ENCODE measurements around the gene FIP1L1. TPM values are rescaled to one million over a fixed set of nuclear protein-coding genes. Genes with fewer than 3 reads are reported as not detected.

Gene FIP1L1
- total RNA-seq, 2 donors from 2014 or later = 32.7 to 32.8 TPM

GRCh38 chr4:53365121-53365485 lies 12.3 kb upstream of the FIP1L1 start:
- Histone ChIP-seq H3K4me1 (peaks cover 0 to 29% of the 10 kb centered on the region in 2 donors), H3K9me3 (no peaks in the 10 kb centered on the region), H3K36me3 (no peaks in the 10 kb centered on the region), H3K27ac (peak overlapping the region in 1 of 2 donors; percentile 39), H3K27me3 (no peaks in the 10 kb centered on the region), H3K4me3 (peak overlapping the region; percentile 73 to 96)
- no peak for DNase-seq (ENCODE audit: low spot score)
- TF ChIP-seq CTCF (IDR thresholded peaks at IDR 0.05) = no peak

- TF ChIP-seq CTCF (IDR thresholded peaks at IDR 0.05) = no peak
- Histone ChIP-seq H3K27me3 (no peaks in the 10 kb centered on the region), H3K27ac (peak within 1 kb of the TSS; percentile 38 to 62), H3K4me1 (peaks cover 0 to 29% of the 10 kb centered on the region in 2 donors), H3K4me3 (peak within 1 kb of the TSS; percentile 73 to 96), H3K9me3 (no peaks in the 10 kb centered on the region), H3K36me3 (no peaks in the 10 kb centered on the region)
- DNase-seq (ENCODE audit: low spot score) = peak; percentile 99
These were observed 11.7 kb upstream of the FIP1L1 start, which contains the start of gene SCFD2 for GRCh38 chr4:53365486-53366300. Gene SCFD2 (minus strand): TSS chr4:53366061.

GRCh38 chr4:53366301-53366716 lies 11.1 kb upstream of the FIP1L1 start:
- Histone ChIP-seq H3K9me3 (no peaks in the 10 kb centered on the region), H3K27ac (peak overlapping the region; percentile 38 to 62), H3K36me3 (no peaks in the 10 kb centered on the region), H3K4me3 (peak overlapping the region; percentile 73 to 96), H3K27me3 (no peaks in the 10 kb centered on the region), H3K4me1 (peaks cover 0 to 29% of the 10 kb centered on the region in 2 donors)
- DNase-seq (ENCODE audit: low spot score) = no peak
- no peak for TF ChIP-seq CTCF (IDR thresholded peaks at IDR 0.05)

- H3K4me3 ChIP-seq = no peak overlapping the region
These were observed 9.7 kb upstream of the FIP1L1 start for GRCh38 chr4:53367721-53368120.

GRCh38 chr4:53371049-53371448 lies 6.4 kb upstream of the FIP1L1 start:
- H3K27ac ChIP-seq = no peak overlapping the region
- TF ChIP-seq CTCF (IDR thresholded peaks at IDR 0.05) = no peak
- DNase-seq (ENCODE audit: low spot score) = no peak
- H3K9me3 ChIP-seq = no peaks in the 10 kb centered on the region
- H3K4me1 ChIP-seq = peaks cover 0 to 4% of the 10 kb centered on the region in 2 donors
- no peak overlapping the region for H3K4me3 ChIP-seq
- H3K36me3 ChIP-seq = no peaks in the 10 kb centered on the region
- no peaks in the 10 kb centered on the region for H3K27me3 ChIP-seq

More at GRCh38 chr4:53367721-53368120, 9.7 kb upstream of the FIP1L1 start:
- DNase-seq (ENCODE audit: low spot score) = no peak
- Histone ChIP-seq H3K36me3 (no peaks in the 10 kb centered on the region), H3K27ac (no peak overlapping the region), H3K27me3 (no peaks in the 10 kb centered on the region), H3K9me3 (no peaks in the 10 kb centered on the region), H3K4me1 (peaks cover 0 to 29% of the 10 kb centered on the region in 2 donors)
- no peak for TF ChIP-seq CTCF (IDR thresholded peaks at IDR 0.05)
